Ovary (tissue), 9 donors: ENCODE data around the gene EPS8L3. TPM values are rescaled to one million over a fixed set of nuclear protein-coding genes. Genes with fewer than 3 reads are reported as not detected.

Experiments used
- DNase-seq, 5 donors: peaks; one replicate each; pipeline ENCODE4 v3.0.0-alpha.2; 2019 to 2020
- H3K27ac ChIP-seq, 2 donors: fragments of 200-600 bp; one replicate each; pipeline versions ENCODE4 v1.5.1 to v1.8.0; 2019 to 2022
- H3K27me3 ChIP-seq: fragments of 200-600 bp; one replicate; pipeline ENCODE4 v1.8.0; 2022
- H3K36me3 ChIP-seq: fragments of 200-600 bp; sonication (generic); one replicate; pipeline ENCODE4 v1.5.1; 2019
- H3K4me1 ChIP-seq: one replicate; pipeline ENCODE4 v1.8.1; 2013; ENCODE audit warnings: mild to moderate bottlenecking, moderate library complexity; ENCODE audit not compliant: insufficient read depth
- H3K4me3 ChIP-seq: fragments of 200-600 bp; sonication (generic); one replicate; pipeline ENCODE4 v1.5.1; 2017
- H3K9me3 ChIP-seq, 2 donors: fragments of 200-600 bp in 1 of 2; sonication (generic) in 1 of 2; one replicate each; pipeline versions ENCODE4 v1.5.1 to v1.8.1; 2013 to 2019; ENCODE audit warnings: mild to moderate bottlenecking in 1 of 2, moderate library complexity in 1 of 2
- CTCF ChIP-seq, 3 donors: fragments of 450-650 bp in 2 of 3; fragments of 200-600 bp in 1 of 3; IDR thresholded peaks; one replicate each; pipeline versions ENCODE4 v1.5.1 to v1.8.0; 2016 to 2022; ENCODE audit warnings: antibody characterized with exemption in 3 of 3, mild to moderate bottlenecking in 1 of 3
- EP300 ChIP-seq: sonication (generic); formaldehyde crosslinking; IDR thresholded peaks from one replicate; pipeline ENCODE4 v1.6.1; 2017; ENCODE audit warnings: antibody characterized with exemption
- POLR2A ChIP-seq: fragments of 450-650 bp; IDR thresholded peaks from one replicate; pipeline ENCODE4 v1.6.1; 2017; ENCODE audit warnings: antibody characterized with exemption, mild to moderate bottlenecking, moderate library complexity
- WGBS, 3 donors: extraction: QIAGEN DNeasy Blood & Tissue Kit in 1 of 3; methylation state at CpG; one replicate each; pipeline versions ENCODE4 v1.1.5 to v1.1.7; 2013 to 2017; 5-methylcytosine and 5-hydroxymethylcytosine counted together
- intact Hi-C, 4 donors: fragments of 100-400 bp; cut with DNase I; formaldehyde crosslinking; loops; one replicate each; pipeline versions ENCODE4 v1.11.0 to v1.15.1; 2022 to 2023
- polyA plus RNA-seq, 2 donors: library from polyadenylated mRNA; stranded (reverse); fragments of 200-250 nt in 1 of 2; fragments of 350-450 nt in 1 of 2; fragmentation: Illumina TruSeq in 1 of 2; extraction: RNeasy Lipid Tissue Mini Kit (QIAGEN cat#74804) in 1 of 2; gene quantifications; one replicate each; pipeline ENCODE4 v1.2.3, GENCODE V29; 2013 to 2014
- total RNA-seq, 7 donors: library from RNA; depleted of rRNA in 2 of 7; stranded (reverse); fragments of >200 nt in 2 of 7; fragmentation: NEBNext Ultra II Directional in 3 of 7; extraction: Animal tissue kit (Norgen Biotek cat#: 25700) in 3 of 7; gene quantifications; one replicate each; pipeline versions ENCODE4 v1.1.0 to v1.2.4, GENCODE V29; 2016 to 2023
- donor health status: DM: no; HTN: no; CAD: no; lungs with moderate emphysema.
- donor health status: DM: no; HTN: no; CAD: no.
- donor health status: Bipolar disorder and iron deficiency.
- donor health status: DM: yes; HTN: yes; CAD: no.
- donor health status: DM: no; HTN: no; CAD: no.
- donor health status: DM: yes; HTN: yes; CAD: no.

The EPS8L3 gene
- total and polyA plus RNA-seq, 9 donors = 0.05 to 1.9 (median 0.52) TPM; not detected in 2

GRCh38 chr1:109716570-109717090 lies 47.1 kb downstream of the EPS8L3 start:
- 59 to 68% (median 63%) methylated on average over 3 of the region's 3 CpGs for WGBS, 3 donors
- H3K36me3 ChIP-seq = no peaks in the 10 kb centered on the region
- DNase-seq = peak in 1 of 5 donors; percentile 37
- intact Hi-C loops = no loop called here
- H3K4me1 ChIP-seq = peaks cover 15% of the 10 kb centered on the region
- TF ChIP-seq CTCF (IDR thresholded peaks at IDR 0.05) = no peak
- TF ChIP-seq POLR2A = no peak
- TF ChIP-seq EP300 = no peak
- H3K4me3 ChIP-seq = no peak overlapping the region
- no peaks in the 10 kb centered on the region for H3K9me3 ChIP-seq
- peak overlapping the region in 1 of 2 donors; percentile 75 for H3K27ac ChIP-seq
- no peaks in the 10 kb centered on the region for H3K27me3 ChIP-seq

GRCh38 chr1:109716121-109716520 lies 47.6 kb downstream of the EPS8L3 start:
- intact Hi-C loops = no loop called here
- no peaks in the 10 kb centered on the region for H3K36me3 ChIP-seq
- peak overlapping the region in 1 of 2 donors; percentile 75 for H3K27ac ChIP-seq
- TF ChIP-seq CTCF (IDR thresholded peaks at IDR 0.05) = no peak
- TF ChIP-seq POLR2A = no peak
- TF ChIP-seq EP300 = no peak
- H3K27me3 ChIP-seq = no peaks in the 10 kb centered on the region
- 36 to 52% (median 47%) methylated on average over 3 of the region's 3 CpGs for WGBS, 3 donors
- H3K4me1 ChIP-seq = peaks cover 15% of the 10 kb centered on the region
- no peaks in the 10 kb centered on the region for H3K9me3 ChIP-seq
- DNase-seq = peak; percentile 63 to 81 (median 77)
- H3K4me3 ChIP-seq = no peak overlapping the region

GRCh38 chr1:109714661-109715372 lies 48.9 kb downstream of the EPS8L3 start:
- intact Hi-C loops = loop anchor here in 1 of 4 donors (5.0 kb wide), 1 partner anchor 48 kb away; the partner anchor contains the start of gene GSTM2
- Histone ChIP-seq H3K36me3 (no peaks in the 10 kb centered on the region), H3K9me3 (no peaks in the 10 kb centered on the region), H3K4me1 (peaks cover 15% of the 10 kb centered on the region), H3K27me3 (no peaks in the 10 kb centered on the region), H3K4me3 (no peak overlapping the region), H3K27ac (peak overlapping the region in 1 of 2 donors; percentile 75)
- TF ChIP-seq POLR2A (no peak), EP300 (no peak), CTCF (IDR thresholded peaks at IDR 0.05) (no peak)
- WGBS, 3 donors = 73 to 83% (median 74%) methylated on average over 12 of the region's 12 CpGs
- no peak for DNase-seq

GRCh38 chr1:109713636-109714035 lies 50.1 kb downstream of the EPS8L3 start:
- peaks cover 15% of the 10 kb centered on the region for H3K4me1 ChIP-seq
- H3K27me3 ChIP-seq = no peaks in the 10 kb centered on the region
- intact Hi-C loops = loop anchor here in 1 of 4 donors (5.0 kb wide), 1 partner anchor 46 kb away; the partner anchor contains the start of gene GSTM2
- H3K27ac ChIP-seq = no peak overlapping the region
- TF ChIP-seq POLR2A = no peak
- TF ChIP-seq CTCF (IDR thresholded peaks at IDR 0.05) = no peak
- no peak for TF ChIP-seq EP300
- DNase-seq = no peak
- H3K9me3 ChIP-seq = no peaks in the 10 kb centered on the region
- H3K36me3 ChIP-seq = no peaks in the 10 kb centered on the region
- no peak overlapping the region for H3K4me3 ChIP-seq
- 93 to 95% (median 94%) methylated on average over 5 of the region's 5 CpGs for WGBS, 3 donors
